ENCODE data around the gene TXNDC8. TPM values are rescaled to one million over a fixed set of nuclear protein-coding genes. Genes with fewer than 3 reads are reported as not detected.
A peak's percentile ranks its signal among the peaks of the same experiment; 100 is the strongest.
"Not testable (repeated sequence)": the region's sequence is repeated elsewhere in the genome, so short reads cannot be mapped to it uniquely, and the experiment has no call there.

The TXNDC8 gene
- total RNA-seq, 1 donor from 2014 or later: not detected

GRCh38 chr9:110364451-110364850 lies 26.8 kb upstream of the TXNDC8 start:
- H3K36me3 ChIP-seq: no peaks in the 10 kb centered on the region
- H3K27ac ChIP-seq: no peak overlapping the region
- H3K9me3 ChIP-seq: no peaks in the 10 kb centered on the region
- no peak for TF ChIP-seq CTCF (IDR thresholded peaks at IDR 0.05)
- no peak overlapping the region for H3K4me3 ChIP-seq
- no peak for ATAC-seq
- peaks cover 6% of the 10 kb centered on the region for H3K27me3 ChIP-seq (ENCODE audit: low read depth)
- H3K4me1 ChIP-seq: no peaks in the 10 kb centered on the region
- DNase-seq: no peak
- intact Hi-C loops (cut with DNase I): no loop called here

- H3K4me3 ChIP-seq; H3K36me3 ChIP-seq; H3K27me3 ChIP-seq (ENCODE audit: low read depth); DNase-seq; intact Hi-C loops (cut with DNase I); ATAC-seq; H3K4me1 ChIP-seq; H3K9me3 ChIP-seq; H3K27ac ChIP-seq: not testable (repeated sequence)
Measured at GRCh38 chr9:110358992-110359391, 21.3 kb upstream of the TXNDC8 start.

- intact Hi-C loops (cut with DNase I): no loop called here
- Histone ChIP-seq H3K4me1 (no peaks in the 10 kb centered on the region), H3K4me3 (no peak overlapping the region), H3K36me3 (no peaks in the 10 kb centered on the region), H3K27ac (no peak overlapping the region), H3K9me3 (no peaks in the 10 kb centered on the region), H3K27me3 (ENCODE audit: low read depth) (no peaks in the 10 kb centered on the region)
- ATAC-seq (no peak), DNase-seq (no peak)
- TF ChIP-seq CTCF (IDR thresholded peaks at IDR 0.05): no peak
Measured at GRCh38 chr9:110357505-110357904, 19.8 kb upstream of the TXNDC8 start.

GRCh38 chr9:110356639-110357395 lies 19.2 kb upstream of the TXNDC8 start:
- ATAC-seq: peak; percentile 69 to 70
- intact Hi-C loops (cut with DNase I): no loop called here
- Histone ChIP-seq H3K9me3 (no peaks in the 10 kb centered on the region), H3K4me1 (no peaks in the 10 kb centered on the region), H3K4me3 (no peak overlapping the region), H3K27ac (no peak overlapping the region), H3K27me3 (ENCODE audit: low read depth) (no peaks in the 10 kb centered on the region), H3K36me3 (no peaks in the 10 kb centered on the region)
- TF ChIP-seq CTCF (IDR thresholded peaks at IDR 0.05): no peak
- DNase-seq: no peak

- Histone ChIP-seq H3K9me3 (no peaks in the 10 kb centered on the region), H3K27me3 (ENCODE audit: low read depth) (no peaks in the 10 kb centered on the region), H3K4me1 (peaks cover 5% of the 10 kb centered on the region), H3K36me3 (no peaks in the 10 kb centered on the region), H3K4me3 (no peak overlapping the region), H3K27ac (no peak overlapping the region)
- intact Hi-C loops (cut with DNase I): no loop called here
- TF ChIP-seq CTCF (IDR thresholded peaks at IDR 0.05): no peak
- ATAC-seq (no peak), DNase-seq (no peak)
Measured at GRCh38 chr9:110355911-110356310, 18.2 kb upstream of the TXNDC8 start.

- Histone ChIP-seq H3K4me3 (no peak overlapping the region), H3K27ac (no peak overlapping the region), H3K4me1 (peaks cover 6% of the 10 kb centered on the region), H3K27me3 (ENCODE audit: low read depth) (no peaks in the 10 kb centered on the region), H3K9me3 (no peaks in the 10 kb centered on the region), H3K36me3 (no peaks in the 10 kb centered on the region)
- ATAC-seq: peak in 1 of 2 donors; percentile 29
- TF ChIP-seq CTCF (IDR thresholded peaks at IDR 0.05): no peak
- intact Hi-C loops (cut with DNase I): no loop called here
- DNase-seq: no peak
Measured at GRCh38 chr9:110351009-110351467, 13.4 kb upstream of the TXNDC8 start.
